NCI-H526 (cell line): ENCODE results near the gene NBPF9.
"Not testable (repeated sequence)": the region's sequence is repeated elsewhere in the genome, so short reads cannot be mapped to it uniquely, and the experiment has no call there.

Experiments
- DNase-seq, 2 experiments: peaks; one replicate each; lab custom pipeline; 2025; lab: John Stamatoyannopoulos, UW

The NBPF9 gene, protein sequence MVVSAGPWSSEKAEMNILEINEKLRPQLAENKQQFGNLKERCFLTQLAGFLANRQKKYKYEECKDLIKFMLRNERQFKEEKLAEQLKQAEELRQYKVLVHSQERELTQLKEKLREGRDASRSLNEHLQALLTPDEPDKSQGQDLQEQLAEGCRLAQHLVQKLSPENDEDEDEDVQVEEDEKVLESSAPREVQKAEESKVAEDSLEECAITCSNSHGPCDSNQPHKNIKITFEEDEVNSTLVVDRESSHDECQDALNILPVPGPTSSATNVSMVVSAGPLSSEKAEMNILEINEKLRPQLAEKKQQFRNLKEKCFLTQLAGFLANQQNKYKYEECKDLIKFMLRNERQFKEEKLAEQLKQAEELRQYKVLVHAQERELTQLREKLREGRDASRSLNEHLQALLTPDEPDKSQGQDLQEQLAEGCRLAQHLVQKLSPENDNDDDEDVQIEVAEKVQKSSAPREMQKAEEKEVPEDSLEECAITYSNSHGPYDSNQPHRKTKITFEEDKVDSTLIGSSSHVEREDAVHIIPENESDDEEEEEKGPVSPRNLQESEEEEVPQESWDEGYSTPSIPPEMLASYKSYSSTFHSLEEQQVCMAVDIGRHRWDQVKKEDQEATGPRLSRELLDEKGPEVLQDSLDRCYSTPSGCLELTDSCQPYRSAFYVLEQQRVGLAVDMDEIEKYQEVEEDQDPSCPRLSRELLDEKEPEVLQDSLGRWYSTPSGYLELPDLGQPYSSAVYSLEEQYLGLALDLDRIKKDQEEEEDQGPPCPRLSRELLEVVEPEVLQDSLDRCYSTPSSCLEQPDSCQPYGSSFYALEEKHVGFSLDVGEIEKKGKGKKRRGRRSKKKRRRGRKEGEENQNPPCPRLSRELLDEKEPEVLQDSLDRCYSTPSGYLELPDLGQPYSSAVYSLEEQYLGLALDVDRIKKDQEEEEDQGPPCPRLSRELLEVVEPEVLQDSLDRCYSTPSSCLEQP (N-terminal part only)

DNA sequence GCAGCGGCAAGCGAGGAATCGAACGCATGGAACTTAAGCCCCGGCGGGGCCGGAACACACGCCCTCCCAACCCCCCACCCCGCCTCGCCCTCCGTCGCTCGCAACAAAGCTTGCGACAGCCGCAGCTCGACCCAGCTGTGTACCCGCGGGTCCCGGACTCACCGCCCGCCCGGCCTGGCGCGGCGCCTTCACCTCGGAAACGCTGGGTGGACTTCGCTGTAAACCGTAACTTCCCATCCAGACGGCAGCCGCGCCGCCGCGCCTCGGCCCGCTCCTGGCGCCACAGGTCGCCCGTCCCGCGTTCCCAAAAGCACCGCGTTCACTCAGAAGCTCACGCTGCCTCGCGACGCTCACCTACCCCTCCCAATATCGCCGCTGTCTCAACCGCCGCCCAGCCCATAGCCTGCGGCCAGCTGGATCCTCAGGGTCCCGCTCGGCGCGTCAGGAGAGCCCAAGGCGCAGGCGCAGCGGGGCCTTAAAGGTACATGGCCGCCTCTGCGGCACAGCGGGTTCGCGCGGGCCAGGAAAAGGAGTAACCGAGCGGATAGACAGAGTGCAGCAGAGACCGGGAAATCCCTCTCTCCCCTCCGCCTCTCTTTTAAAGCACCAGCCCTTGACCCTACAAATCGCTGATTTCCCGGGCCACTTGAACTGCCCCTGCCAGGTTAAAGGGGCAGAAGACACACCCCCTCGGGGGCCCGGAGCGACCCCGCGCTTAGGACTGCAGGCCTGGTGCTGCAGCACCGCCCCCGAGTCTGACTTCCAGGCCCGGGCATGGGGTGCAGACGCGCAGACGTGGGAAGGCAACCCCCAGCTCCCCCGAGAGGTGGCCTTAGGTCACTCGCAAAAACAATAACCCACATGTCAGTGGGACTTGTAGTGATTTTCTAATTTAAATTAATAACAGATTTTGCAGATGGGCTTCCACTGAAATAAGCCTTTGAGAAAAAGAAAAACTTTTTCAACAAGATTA is at the start of gene NBPF9:
Gene NBPF9, minus strand, starts transcription at position 443 of the 973 bp plus-strand sequence. CDS start 21,412 bp downstream, outside the sequence.
- DNase-seq: peak; percentile 67 to 79

DNA sequence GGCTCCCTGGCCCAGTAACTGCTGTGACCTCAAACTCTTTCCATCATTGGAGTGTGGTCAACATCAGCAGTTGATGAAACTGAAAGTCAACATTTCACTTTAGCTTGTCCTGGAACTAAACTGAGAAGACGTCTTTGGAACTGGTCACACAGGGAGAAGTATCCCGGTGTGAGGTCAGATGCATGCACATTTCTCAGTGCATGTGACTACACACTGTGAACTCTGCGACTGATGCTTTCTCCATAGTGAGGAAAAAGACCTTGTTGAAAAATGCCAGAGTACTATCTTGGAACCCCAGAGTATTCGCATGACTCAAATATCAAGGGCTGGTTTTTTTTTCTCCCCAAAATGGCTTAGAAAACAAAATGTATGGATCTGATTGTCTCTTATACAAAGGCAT is 46.6 kb upstream of the NBPF9 start:
- not testable (repeated sequence) for DNase-seq

DNA sequence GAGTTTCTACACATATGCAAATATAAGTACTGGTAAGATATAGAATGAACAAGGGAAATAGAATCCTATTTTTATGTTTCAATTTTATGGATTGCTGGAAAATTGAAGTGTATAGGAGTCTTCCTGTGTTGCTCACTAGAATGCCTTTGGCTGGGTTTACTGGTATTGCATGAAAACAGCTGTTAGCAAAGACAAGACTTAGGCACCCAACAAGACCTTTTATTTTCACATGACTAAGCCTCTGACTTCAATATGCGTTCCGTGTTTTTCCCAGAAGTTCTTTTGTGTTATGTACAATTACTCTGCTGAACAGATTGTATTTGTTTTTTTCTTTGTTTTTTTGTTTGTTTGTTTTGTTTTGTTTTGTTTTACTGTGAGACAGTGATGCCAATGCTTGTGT is 34.2 kb upstream of the NBPF9 start:
- peak in 1 of 2 experiments; percentile 14 for DNase-seq

DNA sequence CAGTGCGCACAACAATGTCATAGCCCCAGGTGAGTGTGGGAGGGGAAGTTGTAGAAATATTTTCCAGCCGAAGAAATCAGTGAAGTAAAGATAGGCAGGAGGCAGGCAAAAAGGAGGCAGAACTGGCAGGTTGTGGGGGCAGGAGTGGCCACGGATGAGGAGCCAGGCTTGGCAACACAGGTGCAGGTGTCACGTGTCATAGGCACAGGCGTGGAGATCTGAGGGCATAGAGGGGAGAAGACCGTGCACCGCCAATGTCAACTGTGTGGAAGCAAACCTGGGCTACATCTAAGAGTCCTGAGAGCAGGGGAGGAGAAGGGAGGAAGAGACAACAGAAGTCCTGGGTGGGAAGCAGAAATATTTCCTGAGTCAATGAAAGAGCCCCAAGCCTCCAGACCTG is 27.6 kb upstream of the NBPF9 start:
- DNase-seq: peak in 1 of 2 experiments; percentile 42

DNA sequence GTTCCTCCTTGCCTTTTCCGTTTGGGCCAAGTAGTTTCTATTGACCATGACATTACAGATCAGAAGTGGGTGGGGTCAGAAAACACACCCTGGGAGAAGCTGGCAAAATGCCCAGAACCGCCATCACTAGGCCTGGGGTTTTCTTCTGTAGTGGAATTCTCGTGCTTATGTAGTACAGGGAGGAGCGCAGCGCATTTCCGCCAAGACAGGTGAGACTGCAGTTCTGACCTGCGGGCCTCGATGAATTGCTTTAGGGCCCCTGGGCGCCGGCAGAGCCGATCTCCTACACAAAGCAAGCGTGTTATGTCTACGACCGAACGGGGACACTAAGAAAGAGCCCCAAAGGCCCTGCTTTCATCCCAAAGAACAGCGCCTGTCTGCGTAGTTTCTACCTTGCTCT is 25.9 kb upstream of the NBPF9 start:
- DNase-seq: not testable (repeated sequence)

DNA sequence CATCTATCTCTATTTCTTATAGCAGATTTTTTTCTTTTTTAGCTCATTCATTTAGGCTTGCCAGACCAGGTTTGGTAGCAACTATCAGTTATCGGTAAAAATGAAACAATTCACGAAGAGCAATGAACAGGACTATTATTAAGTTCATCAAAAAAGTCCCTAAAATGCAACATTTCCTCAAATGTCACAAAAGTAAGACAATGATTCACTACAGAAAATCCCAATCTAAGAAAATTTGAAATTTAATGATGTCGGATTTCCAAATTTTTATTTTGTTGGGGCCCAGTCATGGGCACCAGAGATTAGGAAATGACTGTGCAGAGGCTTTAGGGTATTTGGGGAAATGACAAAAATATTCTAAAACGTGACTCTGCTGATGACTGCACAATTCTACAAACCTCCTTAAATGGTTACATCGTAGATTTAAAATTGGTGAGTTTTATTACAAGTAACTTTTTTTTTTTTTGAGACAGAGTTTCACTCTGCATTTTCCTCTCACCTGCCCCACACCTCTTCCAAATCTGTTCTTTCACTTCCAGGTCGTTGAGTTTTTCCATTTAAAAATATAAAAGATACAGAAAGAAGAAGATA is 23.3 kb upstream of the NBPF9 start:
- not testable (repeated sequence) for DNase-seq

DNA sequence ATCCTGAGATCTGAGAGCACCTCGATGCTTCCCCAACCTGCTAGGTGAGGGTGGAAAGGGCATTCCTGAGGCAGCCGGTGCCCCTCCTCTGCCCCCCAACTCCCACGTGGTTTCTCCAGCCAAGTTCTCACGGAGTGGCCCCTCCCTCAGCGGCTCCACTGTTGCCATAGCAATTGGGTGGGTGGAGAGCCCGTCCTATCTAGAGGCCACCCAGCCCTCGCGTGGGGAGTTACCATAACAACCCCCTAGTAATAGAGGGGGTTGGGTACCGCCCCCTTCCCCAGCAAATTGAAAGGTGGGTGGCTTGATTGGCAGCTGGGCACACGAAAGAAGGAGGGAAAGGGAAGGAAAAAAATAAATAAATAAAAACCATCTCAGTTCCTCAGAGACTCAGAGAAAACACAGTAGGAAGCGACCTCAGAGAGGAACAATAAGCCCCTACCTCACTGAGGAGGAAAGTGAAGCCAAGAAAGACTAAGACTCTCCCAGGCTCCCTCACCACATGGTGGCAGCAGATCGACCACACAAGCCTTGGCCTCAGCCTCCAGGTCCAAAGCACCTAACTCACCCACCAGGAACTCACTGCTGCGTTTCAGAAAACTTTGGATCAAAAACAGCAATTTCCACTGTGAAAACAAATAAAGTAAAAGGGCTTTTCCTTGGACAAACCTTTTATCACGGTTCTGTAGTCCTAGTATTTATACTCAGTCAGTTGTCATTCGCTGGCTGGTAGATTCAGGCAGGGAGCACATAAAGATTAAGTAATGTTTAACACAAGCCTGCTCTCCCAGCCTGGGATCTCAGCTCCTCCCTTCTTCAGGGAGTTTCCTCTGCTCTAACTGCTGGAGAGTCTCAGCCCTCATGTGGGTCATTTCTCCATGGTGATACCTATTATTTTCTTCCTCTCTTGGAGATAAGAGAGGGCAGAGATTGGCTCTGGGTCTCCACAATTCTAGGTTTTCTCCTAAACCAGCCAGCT is 20.9 kb upstream of the NBPF9 start:
- peak; percentile 49 to 53 for DNase-seq

DNA sequence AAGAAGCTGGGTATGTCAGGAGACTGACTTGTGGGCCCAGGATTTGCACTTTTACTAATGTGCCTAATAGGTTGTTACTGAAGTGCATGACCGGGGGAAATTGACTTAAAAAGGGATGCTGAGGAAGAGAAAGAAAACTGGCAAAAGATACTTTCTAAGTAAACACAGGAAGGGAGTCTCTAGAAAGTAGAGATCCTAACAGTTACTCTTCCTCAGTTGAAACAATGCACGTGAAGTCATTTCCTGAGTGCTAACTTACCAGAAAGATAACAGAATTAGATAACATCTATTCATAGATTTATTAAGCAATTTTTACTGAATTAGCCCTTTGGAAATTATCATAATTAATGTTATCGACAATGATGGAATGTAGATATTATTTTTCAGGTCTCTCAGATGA is 9.5 kb upstream of the NBPF9 start:
- DNase-seq: not testable (repeated sequence)

DNA sequence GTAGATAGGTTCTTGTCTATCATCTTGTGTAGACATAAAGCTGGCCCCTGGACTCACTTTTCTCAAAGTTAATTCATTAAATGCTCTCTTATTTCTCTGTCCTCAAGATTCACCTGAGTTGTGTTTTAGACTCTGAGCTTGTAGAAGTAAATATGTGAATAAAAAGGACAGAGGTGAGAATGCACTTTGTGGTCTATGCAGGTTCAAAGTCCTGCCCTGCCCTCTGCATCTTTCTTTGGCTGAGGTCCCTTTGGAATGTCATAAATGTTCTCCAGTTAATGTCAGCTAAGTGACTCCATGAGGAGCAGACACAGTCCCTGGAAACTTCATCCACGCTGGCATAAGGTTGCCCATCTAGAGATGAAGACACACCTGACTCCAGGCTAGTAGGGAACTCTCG is 7.0 kb upstream of the NBPF9 start:
- DNase-seq: not testable (repeated sequence)

DNA sequence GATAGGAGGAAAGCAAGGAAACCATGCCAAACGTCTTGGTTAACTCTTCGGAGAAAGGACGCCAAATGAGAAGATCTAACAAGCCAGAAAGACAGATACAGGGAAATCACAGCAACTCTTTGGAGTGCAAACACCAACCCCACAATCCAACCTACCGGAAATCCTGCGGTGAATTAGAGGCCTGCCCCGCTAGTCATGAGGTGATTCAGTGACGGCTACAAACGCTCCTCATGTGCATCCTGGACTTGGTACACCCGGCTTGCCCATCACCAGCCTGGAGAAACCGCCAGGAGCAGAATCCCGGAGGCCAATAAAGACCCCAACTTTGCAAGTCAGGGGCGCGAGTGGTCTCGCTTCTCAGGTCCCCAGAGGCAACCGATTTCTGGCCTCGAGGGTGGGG is 777 bp downstream of the NBPF9 start:
- not testable (repeated sequence) for DNase-seq

DNA sequence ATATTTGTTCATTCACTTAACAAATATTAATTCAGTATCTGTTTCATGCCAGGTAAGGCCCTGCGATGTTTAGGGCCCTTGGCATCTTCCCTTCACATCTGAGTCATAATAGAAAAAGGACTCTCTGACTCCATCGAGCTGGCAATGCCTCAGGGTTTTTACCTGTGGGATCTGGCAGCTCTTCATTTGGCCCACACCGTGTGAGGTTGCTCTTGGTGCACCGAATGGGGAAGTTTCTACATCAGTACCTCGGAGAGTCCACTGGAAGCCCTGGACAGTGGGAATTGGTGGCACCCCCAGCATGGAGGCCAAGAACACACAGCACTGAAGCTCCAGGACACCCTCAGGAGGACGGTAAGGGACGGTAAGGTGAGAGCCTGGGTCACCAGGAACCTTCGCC is 5.1 kb downstream of the NBPF9 start:
- not testable (repeated sequence) for DNase-seq

DNA sequence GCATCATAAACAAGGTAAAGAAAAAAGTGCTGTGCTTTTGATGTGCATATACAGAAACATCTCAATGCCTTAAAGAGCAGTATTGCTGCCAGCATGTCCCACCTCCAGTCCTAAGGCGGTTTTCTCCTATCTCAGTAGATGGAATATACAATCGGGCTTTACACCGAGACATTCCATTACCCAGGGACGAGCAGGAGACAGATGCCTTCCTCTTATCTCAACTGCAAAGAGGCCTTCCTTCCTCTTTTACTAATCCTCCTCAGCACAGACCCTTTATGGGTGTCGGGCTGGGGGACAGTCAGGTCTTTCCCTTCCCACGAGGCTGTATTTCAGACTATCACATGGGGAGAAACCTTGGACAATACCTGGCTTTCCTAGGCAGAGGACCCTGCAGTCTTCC is 10.2 kb downstream of the NBPF9 start:
- not testable (repeated sequence) for DNase-seq

DNA sequence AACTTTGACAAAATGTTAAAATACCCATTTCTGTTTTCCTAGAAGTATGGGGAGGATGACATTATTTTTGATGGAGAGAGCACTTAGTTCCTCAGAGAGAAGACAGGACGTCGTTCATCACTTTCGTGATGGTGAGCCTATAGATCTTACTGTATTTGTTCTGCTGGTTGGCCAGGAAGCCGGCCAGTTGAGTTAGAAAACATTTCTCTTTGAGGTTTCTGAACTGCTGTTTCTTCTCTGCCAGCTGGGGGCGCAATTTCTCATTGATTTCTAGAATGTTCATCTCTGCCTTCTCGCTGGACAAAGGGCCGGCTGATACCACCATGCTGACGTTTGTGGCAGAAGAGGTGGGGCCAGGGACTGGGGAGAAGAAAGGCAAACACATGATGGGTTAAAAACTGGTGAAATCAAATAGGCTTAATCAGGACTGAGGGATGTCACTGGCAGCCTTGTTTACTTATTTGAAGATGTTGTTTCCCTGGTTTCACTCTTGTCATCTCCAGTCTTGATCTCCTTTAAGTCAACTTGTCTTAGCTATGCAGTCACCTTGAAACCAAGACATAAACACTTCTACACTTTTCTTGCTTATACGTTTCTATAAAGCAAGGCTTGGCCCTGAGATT is 27.7 kb downstream of the NBPF9 start:
- not testable (repeated sequence) for DNase-seq

DNA sequence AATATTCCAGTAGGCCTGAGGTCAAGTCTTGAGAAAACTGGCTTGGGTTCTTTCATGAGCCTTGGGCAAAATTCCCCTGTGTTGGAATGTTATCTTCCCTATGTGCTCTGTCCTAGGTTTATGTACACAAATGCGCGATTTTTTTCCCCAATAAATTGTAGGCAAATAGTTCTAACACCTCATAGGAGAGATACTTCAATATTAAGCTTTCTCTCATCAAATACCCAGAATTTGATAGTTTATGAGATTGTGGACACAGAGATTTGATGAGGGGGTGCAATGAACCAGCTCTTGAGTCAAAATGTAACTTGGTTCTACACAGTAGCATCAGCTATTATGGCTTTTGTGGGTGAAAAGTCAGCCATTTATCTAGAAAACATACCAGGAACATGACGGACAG is 38.7 kb downstream of the NBPF9 start:
- not testable (repeated sequence) for DNase-seq

DNA sequence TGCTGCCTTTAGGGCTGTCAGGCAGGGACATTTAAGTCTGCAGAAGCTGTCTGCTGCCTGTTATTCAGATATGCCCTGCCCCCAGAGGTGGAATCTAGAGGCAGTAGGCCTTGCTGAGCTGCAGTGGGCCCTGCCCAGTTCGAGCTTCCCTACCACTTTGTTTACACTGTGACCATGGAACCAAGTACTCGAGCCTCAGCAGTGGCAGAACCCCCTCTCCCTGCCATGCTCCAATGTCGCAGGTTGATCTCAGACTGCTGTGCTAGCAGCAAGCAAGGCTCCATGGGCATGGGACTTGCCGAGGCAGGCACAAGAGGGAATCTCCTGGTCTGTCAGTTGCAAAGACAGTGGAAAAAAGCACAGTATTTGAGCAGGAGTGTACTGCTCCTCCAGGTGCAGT is 60.3 kb downstream of the NBPF9 start:
- DNase-seq: not testable (repeated sequence)

DNA sequence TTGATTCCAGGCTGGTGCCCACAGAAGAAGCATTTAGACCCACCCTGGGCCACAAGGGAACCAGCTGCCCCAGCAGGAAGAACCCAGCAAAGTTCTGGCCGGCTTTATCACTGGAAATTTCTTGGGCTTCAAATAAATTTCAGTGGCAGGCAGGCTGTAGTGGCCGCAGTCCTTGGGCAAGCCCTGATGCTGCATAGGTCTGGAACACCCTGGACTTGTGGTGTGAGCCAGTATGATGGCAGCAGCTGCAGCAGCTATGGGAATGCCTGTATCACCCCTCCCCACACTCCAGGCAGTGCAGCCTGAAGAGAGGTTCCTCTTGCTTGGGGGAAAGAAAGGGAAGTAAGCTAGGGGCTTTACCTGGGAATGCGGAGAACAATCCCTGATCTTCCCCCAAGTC is 69.4 kb downstream of the NBPF9 start:
- DNase-seq: not testable (repeated sequence)

DNA sequence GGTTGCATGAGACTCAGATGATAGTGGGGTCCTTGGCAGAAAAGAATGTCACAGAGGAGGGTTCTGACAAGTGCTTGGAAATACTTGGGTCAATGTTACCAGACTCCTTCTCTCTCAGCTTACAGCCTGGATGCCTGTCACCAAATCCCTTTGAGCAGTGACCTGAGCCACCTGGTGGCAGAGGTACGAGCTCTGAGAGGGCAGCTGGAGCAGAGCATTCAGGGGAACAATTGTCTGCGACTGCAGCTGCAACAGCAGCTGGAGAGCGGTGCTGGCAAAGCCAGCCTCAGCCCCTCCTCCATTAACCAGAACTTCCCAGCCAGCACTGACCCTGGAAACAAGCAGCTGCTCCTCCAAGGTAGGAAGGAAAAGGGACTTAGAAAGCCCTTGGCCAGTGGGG is 79.0 kb downstream of the NBPF9 start:
- DNase-seq: not testable (repeated sequence)

DNA sequence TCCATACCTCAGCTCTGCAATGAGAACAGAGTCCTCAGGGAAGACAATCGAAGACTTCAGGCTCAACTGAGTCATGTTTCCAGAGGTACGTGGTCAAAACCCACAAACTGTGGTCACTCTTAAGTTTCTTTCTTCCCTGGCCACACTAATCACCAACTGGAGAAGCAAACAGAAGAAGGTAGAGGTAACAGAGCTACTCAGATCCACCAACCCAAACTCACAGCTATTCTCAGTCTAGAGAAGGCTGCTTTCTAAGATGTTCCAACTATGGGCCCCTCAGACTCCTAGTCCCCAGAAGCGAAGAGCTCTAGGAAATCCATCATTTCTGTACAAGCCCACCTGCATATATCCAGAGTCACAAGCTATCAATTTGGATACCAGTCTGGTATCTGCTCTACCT is 84.8 kb downstream of the NBPF9 start:
- not testable (repeated sequence) for DNase-seq

DNA sequence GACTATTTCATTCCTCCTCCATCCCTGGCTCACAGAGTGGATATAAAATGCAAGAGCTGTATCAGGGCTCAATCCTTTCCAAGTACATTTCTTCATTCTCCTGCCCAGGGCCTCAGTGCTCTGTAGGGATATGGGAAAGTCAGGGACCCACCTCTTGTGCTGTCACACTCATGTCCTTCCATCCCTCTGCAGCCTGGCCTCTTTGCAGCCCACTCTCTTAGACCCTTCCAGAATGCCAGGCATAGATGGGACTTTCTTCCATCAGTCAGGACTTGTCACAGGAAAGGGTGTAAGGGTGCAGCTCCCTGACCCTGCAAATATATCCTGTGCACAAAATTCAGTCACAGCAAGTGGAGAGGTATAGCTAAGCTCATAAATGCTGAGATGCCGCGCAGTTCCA is 86.7 kb downstream of the NBPF9 start:
- not testable (repeated sequence) for DNase-seq
